Measurements from ENCODE around the gene C22orf42.

GRCh38 chr22:32122899-32123298 lies 36.2 kb downstream of the C22orf42 start:
- TF ChIP-seq CTCF (conservative IDR thresholded peaks at IDR 0.05 in 1 of 2, IDR thresholded peaks at IDR 0.05 in 1 of 2; ENCODE audit: low read depth in 1 of 2, low read length in 2 of 2) (no peak), EZH2 (IDR thresholded peaks at IDR 0.05; ENCODE audit: low read length, missing control alignments) (no peak)

All from fibroblast of lung (primary cell).